Esophagus muscularis mucosa (tissue), 3 donors: ENCODE measurements around the gene SH3GLB2.

ENCODE experiments used
- EP300 ChIP-seq: sonication (generic); formaldehyde crosslinking; IDR thresholded peaks from one replicate; pipeline ENCODE4 v1.6.1; 2017; ENCODE audit warnings: antibody characterized with exemption
- TF ChIP-seq, protein P1 (sequence below), 3 experiments: fragments of 200-600 bp in 2 of 3; fragments of 450-650 bp in 1 of 3; sonication (generic) in 2 of 3; IDR thresholded peaks; one replicate each; pipeline ENCODE4 v1.5.1; 2017 to 2019; ENCODE audit warnings: antibody characterized with exemption in 3 of 3, mild to moderate bottlenecking in 2 of 3, moderate library complexity in 1 of 3

DNA sequence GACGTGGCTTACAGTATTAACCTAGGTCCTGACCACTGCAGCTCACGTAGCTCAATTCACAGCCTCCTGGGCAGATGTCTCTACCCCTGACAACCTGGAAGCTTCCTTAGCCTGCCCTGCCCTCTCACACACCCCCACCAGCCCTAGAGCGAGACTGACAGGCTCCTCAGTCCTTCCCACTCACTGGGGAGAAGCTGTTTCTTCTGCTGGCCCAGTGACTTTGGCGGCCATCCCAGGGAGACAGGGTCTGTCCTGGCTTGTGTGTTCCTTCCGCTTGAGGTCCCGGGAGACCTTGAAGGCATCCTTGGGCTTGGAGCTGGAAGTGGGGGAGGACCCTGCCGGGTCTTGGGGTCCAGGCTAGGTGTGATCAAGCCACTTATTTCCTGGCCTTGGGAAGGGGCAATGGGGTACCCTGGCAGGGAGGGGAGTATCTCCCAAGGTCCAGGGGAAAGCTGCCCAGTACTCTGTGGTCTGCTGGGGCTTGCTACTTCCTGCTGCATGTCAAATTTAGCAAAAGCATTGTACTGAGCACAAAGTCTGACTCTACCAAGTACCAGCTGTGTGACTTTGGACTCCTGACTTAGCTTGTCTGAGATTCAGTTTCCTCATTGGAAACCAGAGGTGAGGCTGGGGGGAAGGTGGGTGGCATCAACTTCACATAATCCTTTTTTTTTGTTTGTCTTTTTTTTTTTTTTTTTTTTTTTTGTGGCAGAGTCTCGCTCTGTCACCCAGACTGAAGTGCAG lies 10.2 kb upstream of the SH3GLB2 start:
- TF ChIP-seq EP300: no peak
- TF ChIP-seq, protein P1, sequence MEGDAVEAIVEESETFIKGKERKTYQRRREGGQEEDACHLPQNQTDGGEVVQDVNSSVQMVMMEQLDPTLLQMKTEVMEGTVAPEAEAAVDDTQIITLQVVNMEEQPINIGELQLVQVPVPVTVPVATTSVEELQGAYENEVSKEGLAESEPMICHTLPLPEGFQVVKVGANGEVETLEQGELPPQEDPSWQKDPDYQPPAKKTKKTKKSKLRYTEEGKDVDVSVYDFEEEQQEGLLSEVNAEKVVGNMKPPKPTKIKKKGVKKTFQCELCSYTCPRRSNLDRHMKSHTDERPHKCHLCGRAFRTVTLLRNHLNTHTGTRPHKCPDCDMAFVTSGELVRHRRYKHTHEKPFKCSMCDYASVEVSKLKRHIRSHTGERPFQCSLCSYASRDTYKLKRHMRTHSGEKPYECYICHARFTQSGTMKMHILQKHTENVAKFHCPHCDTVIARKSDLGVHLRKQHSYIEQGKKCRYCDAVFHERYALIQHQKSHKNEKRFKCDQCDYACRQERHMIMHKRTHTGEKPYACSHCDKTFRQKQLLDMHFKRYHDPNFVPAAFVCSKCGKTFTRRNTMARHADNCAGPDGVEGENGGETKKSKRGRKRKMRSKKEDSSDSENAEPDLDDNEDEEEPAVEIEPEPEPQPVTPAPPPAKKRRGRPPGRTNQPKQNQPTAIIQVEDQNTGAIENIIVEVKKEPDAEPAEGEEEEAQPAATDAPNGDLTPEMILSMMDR (IDR thresholded peaks at IDR 0.05): no peak
